Stimulated activated CD8-positive, alpha-beta memory T cell treated with anti-CD3 and anti-CD28 coated beads, Interleukin-4, amount 100 ng/mL, for 1 hour (primary cell): Measurements from ENCODE around the gene HP1BP3.
"Not testable (repeated sequence)": the region's sequence is repeated elsewhere in the genome, so short reads cannot be mapped to it uniquely, and the experiment has no call there.

Source experiments
- DNase-seq, 2 donors: peaks; one replicate each; pipeline ENCODE4 v3.0.0-alpha.2; 2020; ENCODE audit warnings: low read depth in 2 of 2, low spot score in 1 of 2

Gene HP1BP3, protein sequence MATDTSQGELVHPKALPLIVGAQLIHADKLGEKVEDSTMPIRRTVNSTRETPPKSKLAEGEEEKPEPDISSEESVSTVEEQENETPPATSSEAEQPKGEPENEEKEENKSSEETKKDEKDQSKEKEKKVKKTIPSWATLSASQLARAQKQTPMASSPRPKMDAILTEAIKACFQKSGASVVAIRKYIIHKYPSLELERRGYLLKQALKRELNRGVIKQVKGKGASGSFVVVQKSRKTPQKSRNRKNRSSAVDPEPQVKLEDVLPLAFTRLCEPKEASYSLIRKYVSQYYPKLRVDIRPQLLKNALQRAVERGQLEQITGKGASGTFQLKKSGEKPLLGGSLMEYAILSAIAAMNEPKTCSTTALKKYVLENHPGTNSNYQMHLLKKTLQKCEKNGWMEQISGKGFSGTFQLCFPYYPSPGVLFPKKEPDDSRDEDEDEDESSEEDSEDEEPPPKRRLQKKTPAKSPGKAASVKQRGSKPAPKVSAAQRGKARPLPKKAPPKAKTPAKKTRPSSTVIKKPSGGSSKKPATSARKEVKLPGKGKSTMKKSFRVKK

DNA sequence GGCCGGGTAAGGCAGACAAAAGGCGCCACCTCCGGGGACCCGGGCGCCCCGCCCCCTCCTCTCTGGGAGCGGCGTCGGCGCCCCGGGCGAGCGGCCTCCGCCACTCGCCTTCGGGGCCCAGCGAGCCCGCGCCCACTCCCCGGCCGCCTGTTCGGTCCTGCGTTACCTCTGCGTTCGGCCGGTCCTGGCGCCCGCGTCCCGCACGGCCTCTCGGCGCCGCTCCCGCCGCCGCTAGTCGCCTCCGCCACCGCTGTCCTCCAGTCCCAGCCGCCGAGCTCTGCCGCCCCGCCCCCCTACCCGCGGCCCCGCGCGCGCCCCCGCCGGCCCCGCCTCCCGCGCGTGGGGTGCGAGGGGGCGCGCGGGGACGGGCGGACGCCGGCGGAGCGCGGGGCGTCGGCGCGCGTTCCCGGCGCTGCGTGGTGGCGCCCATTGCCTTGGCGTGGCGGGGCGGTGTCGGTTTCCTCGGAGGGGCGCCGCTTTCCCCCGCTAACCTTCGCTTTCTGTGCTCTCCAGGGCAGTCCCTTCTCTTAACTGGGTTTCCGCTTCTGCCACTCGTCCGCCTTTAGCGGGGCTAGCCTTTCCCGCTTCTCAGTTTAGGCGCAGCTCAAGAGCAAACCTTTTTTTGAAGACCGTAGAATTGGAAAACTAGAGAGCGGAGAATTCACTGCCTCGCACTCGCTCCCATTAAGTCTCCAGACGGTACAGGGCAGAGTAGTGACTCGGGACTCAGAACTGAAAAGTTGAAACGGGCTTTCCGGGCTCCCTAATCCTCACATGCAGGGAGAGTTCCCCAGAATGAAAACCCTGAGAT is at the start of gene HP1BP3:
Gene HP1BP3 (minus strand): TSS at position 279 of the 811 bp plus-strand sequence. CDS start 6,867 bp downstream, outside the sequence.
- peak; percentile 64 to 70 for DNase-seq

GRCh38 chr1:20836230-20836629 is 49.1 kb upstream of the HP1BP3 start:
- no peak for DNase-seq

DNA sequence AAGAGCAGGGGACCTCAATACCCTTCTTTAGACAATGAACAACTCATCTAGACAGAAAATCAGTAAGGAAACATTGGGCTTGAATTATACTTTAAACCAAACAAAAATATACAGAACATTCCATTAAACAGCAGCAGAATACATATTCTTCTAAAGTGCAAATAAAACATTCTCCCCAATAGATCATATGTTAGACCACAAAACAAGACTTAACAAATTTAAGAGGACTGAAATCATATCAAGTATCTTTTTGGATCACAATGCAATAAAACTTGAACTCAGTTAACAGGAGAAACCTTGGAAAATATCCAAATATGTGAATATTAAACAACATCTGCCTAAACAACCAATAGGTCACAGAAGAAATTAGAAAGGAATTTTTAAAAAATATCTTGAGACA is 47.7 kb upstream of the HP1BP3 start:
- DNase-seq, result no peak

- DNase-seq, result no peak
These were observed 47.1 kb upstream of the HP1BP3 start for GRCh38 chr1:20834192-20834591.

GRCh38 chr1:20830378-20830777 is 43.3 kb upstream of the HP1BP3 start:
- no peak for DNase-seq

DNA sequence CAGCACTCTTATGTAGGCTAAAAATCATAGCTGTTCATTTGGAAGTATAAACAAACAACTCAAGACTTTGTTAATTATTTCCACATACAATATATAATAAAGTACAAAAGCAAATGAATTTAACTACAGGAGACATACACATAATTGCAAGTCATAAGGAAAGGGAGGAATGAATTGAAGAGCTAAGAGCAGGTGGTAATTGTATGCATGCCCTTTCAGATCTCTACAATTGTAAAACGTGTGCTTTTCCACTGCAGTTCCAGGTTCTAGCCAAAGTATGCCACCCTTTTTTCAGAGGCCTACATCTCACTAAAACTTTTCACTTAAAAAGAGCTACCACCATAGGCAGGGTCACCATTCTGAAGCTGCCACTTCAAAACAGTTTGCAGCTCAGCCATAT is 42.8 kb upstream of the HP1BP3 start:
- DNase-seq, result no peak

- DNase-seq, result no peak
These were observed 42.4 kb upstream of the HP1BP3 start for GRCh38 chr1:20829531-20829930.

GRCh38 chr1:20823845-20824244 is 36.7 kb upstream of the HP1BP3 start:
- no peak for DNase-seq

DNA sequence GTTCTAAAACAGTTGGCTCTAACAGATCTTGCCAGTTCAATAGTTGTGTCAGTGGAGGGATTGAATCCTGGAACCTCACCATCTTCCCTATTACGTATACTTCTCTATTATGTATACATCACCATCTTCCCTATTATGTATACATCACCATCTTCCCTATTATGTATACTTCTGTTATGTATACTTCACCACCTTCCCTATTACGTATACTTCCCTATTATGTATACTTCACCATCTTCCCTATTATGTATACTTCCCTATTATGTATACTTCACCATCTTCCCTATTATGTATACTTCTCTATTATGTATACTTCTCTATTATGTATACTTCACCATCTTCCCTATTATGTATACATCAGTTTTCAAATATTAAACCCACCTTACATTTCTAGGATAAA is 34.4 kb upstream of the HP1BP3 start:
- no peak for DNase-seq

- DNase-seq, result no peak
These were observed 32.7 kb upstream of the HP1BP3 start for GRCh38 chr1:20819818-20820217.

DNA sequence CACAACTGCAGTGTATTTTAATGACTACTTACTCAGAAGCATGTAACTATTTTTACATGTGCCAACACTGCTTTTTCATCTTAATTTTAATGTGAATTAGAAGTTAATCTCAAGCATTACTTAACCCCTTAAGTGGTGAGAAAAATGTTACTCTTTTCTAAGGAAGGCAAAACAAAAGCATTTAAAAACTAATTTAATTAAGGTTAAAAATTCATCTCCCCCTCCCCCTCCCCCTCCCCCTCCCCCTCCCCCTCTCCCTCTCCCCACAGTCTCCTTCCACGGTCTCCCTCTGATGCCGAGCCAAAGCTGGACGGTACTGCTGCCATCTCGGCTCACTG is 27.4 kb upstream of the HP1BP3 start:
- no peak for DNase-seq

- DNase-seq, result no peak
These were observed 24.8 kb upstream of the HP1BP3 start for GRCh38 chr1:20811916-20812315.

GRCh38 chr1:20793236-20793635 is 6.1 kb upstream of the HP1BP3 start:
- DNase-seq, result no peak

GRCh38 chr1:20792196-20792595 is 5.1 kb upstream of the HP1BP3 start:
- DNase-seq, result no peak

- DNase-seq, result no peak
These were observed 3.7 kb upstream of the HP1BP3 start for GRCh38 chr1:20790785-20791184.

DNA sequence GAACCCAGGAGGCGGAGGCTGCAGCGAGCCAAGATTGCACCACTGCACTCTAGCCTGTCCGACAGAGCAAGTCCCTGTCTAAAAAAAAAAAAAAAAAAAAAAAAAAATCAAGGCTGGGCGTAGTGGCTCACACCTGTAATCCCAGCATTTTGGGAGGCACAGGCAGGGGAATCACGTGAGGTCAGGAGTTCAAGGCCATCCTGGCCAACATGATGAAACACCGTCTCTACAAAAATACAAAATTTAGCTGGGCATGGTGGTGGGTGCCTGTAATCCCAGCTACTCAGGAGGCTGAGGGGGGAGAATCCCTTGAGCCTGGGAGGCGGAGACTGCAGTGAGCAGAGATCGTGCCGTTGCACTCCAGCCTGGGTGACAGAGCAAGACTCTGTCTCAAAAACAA is 2.5 kb upstream of the HP1BP3 start:
- DNase-seq, result not testable (repeated sequence)

DNA sequence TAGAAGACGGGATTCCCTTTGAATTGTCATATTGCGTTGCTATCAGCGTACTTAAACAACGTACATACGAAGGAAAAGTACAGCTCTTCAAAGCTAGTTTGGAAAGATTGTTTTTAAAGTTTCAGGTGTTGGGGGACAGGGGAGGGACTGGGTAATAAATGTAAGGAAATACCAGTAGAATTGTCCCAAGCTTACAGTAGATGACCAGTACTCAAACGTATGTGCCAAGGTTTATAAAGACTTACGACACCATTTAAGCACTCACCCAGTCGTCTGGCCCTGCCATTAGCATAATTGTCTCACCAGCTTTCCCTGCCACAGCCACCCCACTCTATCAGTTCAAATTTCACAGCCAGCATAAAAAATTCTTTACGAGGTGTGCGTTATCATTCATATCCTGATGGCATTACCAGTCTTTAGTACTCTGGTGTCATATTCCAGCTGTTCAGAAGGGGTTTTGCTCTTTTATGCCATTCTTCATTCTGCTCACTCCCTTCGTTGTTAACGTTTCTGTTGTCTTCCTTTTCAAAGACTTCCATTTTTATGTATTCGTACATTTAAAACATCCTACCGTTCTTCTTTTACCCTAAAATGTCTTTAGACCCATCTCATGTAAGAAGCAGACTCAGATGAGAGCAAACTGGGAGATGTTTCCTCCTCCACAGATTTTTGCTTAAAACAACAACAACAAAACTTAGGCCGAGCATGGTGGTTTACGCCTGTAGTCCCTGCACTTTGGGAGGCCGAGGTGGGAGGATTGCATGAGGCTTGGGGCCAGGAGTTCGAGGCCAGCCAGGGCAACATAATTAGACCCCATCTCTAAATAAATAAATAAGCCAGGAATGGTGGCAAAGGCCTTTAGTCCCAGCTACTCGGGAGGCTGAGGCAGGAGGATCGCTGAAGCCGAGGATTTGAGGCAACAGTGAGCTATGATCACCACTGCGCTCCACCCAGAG is 1.0 kb upstream of the HP1BP3 start:
- no peak for DNase-seq

DNA sequence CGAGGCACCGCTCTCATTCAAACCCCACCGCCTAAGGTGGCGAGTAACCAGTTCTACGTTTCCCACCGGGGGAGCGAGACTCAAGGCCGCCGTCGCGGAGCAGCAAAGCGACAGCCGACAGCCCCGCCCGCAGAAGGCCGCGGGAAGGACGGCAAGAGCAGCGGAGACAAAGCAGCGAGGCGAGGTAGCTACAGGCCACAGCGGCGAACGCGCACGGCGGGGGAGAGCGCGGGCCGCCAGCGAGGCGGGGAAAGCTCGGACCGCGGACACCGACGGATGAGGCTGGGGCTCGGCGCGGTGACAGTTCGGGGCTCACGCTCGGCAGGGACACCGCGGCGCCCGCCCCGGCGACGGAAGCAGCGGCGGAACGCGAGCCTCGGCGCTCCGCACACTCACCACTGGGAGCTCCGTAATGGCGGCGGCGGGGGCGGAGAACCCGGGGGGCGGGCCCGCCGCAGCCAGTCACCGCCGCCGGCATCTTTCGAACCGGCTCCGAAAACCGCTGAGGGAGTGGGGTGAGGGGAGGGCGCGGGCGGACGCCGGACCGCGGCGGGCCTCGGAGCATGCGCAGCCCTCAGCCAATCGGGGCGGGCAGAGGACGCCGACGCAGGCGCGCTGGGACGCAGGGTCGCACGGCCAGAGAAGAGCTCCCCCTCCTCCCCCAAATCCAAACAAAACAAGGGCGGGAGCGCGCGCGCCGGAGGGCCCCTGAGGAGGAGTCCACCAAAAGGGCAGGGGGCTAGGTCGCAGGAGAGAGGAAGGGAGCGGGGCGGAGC is 666 bp downstream of the HP1BP3 start:
- DNase-seq, result peak; percentile 87 to 92

GRCh38 chr1:20785907-20786252 is 1.2 kb downstream of the HP1BP3 start:
- DNase-seq, result peak in 1 of 2 donors; percentile 0

DNA sequence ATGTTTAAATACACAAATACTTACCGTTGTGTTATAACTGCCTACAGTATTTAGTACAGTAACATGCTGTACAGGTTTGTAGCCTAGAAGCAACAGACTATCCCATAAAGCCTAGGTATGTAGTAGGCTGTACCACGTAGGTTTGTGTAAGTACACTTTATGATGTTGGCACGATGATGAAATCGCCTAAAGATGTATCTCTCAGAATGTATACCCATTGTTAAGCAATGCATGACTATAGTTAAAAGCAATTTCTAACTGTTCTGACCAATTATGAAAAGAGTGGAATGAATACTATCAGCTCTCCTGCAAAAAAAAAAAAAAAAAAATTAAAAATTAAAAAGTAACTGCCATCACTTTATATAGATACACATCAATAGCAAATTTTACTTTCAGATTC is 11.4 kb downstream of the HP1BP3 start:
- no peak for DNase-seq
